NCI-H226 (cell line): ENCODE data around the gene TMEM120B.

ENCODE experiments used
- DNase-seq: peaks from one replicate; pipeline ENCODE4 v3.0.0-alpha.2; 2015

TMEM120B gene

GRCh38 chr12:121823101-121823726, 110.7 kb downstream of the TMEM120B start:
- no peak for DNase-seq

GRCh38 chr12:121823727-121824115, 111.2 kb downstream of the TMEM120B start:
- DNase-seq: no peak

GRCh38 chr12:121825041-121825523, 112.5 kb downstream of the TMEM120B start:
- DNase-seq: no peak

GRCh38 chr12:121826318-121827150, 114.0 kb downstream of the TMEM120B start:
- DNase-seq: no peak

GRCh38 chr12:121827351-121828099, 115.0 kb downstream of the TMEM120B start:
- DNase-seq: no peak

- DNase-seq: no peak
These were observed 115.8 kb downstream of the TMEM120B start for GRCh38 chr12:121828306-121828705.

GRCh38 chr12:121828826-121829225, 116.3 kb downstream of the TMEM120B start:
- DNase-seq: no peak

- DNase-seq: no peak
These were observed 116.8 kb downstream of the TMEM120B start for GRCh38 chr12:121829250-121829918.

- DNase-seq: no peak
These were observed 117.6 kb downstream of the TMEM120B start for GRCh38 chr12:121830134-121830533.

GRCh38 chr12:121830588-121831265, 118.2 kb downstream of the TMEM120B start:
- no peak for DNase-seq
